GM19023 (cell line): ENCODE measurements around the gene SH3PXD2B.
"Not testable (repeated sequence)": the region's sequence is repeated elsewhere in the genome, so short reads cannot be mapped to it uniquely, and the experiment has no call there.

Experiments
- ATAC-seq: cut with Tn5 transposase; IDR thresholded peaks from one replicate; pipeline ENCODE4 v1.9.1; 2021; ENCODE audit warnings: mild to moderate bottlenecking, moderate library complexity; ENCODE audit not compliant: unreplicated experiment

The SH3PXD2B gene

DNA sequence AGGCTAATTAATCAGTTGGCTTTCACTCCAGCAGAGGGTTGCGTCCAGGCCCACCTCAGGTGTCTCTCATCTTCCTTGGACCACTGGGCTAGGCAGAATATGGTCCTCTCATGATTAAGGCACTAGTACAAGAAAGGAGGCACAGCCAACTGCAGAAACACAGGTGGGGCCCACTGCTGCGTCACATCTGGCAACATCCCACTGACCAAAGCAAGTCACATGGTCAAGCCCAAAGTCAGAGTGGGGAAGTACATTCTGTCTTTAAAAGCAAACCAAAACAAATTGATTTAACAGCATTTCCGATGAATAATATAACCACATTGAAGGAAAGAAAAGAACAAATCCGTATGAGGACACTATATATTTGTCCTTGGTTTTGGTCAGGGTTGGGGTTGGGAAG lies 142.7 kb downstream of the SH3PXD2B start:
- ATAC-seq = no peak

- ATAC-seq = no peak
Measured at GRCh38 chr5:172311026-172311425, 143.3 kb downstream of the SH3PXD2B start.

- ATAC-seq = no peak
Measured at GRCh38 chr5:172305380-172305779, 148.9 kb downstream of the SH3PXD2B start.

- no peak for ATAC-seq
Measured at GRCh38 chr5:172303572-172304335, 150.6 kb downstream of the SH3PXD2B start.

- ATAC-seq = no peak
Measured at GRCh38 chr5:172303162-172303561, 151.2 kb downstream of the SH3PXD2B start.

GRCh38 chr5:172302047-172302710 lies 152.1 kb downstream of the SH3PXD2B start:
- no peak for ATAC-seq

- ATAC-seq = no peak
Measured at GRCh38 chr5:172299916-172300439, 154.3 kb downstream of the SH3PXD2B start.

DNA sequence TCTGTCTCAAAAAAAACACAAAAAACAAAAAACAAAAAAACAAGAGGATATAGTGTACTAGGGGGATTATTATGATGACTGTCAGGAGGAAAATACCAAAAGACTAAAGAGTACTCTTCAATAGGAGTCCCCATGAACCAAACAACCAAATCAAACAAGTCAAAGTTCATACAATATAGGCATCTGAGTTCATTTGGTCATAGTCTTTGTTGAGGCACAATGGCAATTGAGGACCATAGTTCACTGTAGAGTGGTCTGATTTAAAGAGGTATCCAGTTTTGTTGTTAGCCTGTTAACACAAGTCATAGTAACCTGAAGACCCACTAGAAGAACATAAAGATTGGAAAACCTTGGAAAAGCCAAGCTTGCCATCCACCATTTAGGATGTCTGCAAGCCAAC lies 159.5 kb downstream of the SH3PXD2B start:
- no peak for ATAC-seq

GRCh38 chr5:172293745-172294342 lies 160.5 kb downstream of the SH3PXD2B start:
- no peak for ATAC-seq

- ATAC-seq = peak; percentile 69
Measured at GRCh38 chr5:172293054-172293744, 161.1 kb downstream of the SH3PXD2B start.

- ATAC-seq = not testable (repeated sequence)
Measured at GRCh38 chr5:172291837-172292236, 162.5 kb downstream of the SH3PXD2B start.

GRCh38 chr5:172288465-172288864 lies 165.9 kb downstream of the SH3PXD2B start:
- no peak for ATAC-seq

- ATAC-seq = not testable (repeated sequence)
Measured at GRCh38 chr5:172287140-172287539, 167.2 kb downstream of the SH3PXD2B start.

DNA sequence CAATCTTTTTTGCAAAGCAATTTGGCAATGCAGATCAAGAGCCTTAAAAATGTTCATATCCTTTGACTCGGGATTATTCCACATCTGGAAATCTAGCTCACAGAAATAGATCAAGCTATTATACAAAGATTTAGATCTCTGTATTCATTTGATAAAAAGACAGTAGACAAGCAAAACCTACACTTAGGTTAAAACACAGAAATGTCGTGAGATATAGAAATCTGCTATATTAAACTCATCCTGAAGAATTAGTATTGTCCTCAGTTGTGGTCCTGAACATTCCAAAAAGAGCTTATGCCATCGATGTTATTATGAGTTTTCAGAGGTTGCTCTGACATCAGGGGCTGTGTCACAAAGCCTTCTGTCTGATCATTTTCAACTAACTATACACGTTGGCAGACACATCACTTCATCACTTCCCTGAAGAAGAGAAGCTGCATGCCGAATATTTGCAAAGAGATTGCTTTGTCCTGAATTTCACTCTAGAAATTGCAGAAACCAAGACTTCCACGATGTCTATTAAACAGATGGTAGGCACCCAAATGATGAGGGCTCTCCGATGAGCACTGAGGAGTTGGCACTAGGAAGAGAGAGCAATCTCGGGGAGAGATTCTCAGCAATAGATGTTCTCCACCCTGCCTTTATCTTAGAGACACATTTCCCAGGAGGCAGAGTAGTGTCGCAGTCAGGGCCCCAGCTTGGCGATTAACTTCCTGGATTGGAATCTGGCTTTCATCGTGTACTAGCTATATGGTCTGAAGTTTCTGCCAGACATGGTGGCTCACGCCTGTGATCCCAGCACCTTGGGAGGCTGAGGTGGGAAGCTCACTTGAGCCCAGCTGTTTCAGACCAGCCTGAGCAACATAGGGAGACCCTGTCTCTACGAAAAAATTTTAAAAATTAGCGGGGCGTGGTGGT lies 168.8 kb downstream of the SH3PXD2B start:
- ATAC-seq = no peak

DNA sequence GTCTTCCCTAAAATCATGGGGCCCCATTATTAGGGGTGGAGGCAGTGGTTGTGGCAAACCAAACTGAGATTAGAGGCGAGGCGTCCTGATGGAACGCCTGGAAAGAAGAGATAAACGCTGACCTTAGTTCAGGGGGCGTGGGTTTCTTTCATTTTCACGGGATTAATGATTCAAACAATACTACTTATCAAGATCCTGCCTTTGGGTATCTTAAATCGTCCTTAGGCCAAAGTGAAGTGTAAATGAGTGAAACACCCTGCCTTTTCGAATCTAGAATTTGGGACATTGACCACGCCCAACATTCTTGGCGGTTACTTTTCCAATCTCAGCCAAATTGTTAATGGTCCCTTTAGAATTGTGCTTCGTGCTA lies 169.7 kb downstream of the SH3PXD2B start:
- ATAC-seq = no peak

DNA sequence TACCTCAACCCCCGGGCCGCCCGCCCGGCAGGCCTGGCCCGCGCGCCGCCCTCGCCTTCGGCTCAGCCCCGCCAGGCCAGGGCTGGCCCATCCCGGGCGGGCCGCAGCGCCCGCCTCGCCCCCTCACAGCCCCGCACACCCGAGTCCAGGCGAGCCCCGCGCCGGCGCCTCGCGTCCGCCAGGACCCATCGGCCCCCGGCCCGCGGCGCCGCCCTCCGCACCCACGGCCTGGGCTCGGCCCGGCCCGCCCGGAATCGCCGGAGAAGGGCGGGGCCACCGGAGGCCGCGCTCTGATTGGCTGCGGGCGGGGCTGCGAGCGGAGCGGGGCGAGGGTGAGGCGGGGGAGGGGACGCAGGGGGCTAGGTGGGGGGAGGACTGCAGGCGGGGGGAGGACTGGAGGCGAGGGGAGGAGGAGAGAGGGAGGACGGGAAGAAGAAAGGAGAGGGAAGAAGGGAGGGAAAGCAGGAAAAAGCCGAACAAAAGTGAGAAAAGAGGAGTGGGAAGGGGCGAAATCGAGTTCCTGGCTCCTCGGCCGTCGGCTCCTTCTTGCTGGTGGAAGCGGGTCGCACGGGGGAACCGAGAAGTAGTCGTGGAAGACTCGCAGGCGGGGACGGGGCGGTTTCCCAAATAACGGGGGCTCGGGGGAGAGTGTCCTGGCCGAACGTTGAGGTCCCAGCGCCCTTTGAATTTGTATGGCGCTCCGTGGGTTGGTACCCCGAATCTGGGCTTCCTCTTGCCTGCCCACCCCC lies 170.3 kb downstream of the SH3PXD2B start:
- peak; percentile 87 for ATAC-seq

- peak; percentile 91 for ATAC-seq
Measured at GRCh38 chr5:172283020-172283861, 171.1 kb downstream of the SH3PXD2B start, which contains the start of gene UBTD2. Gene UBTD2 (minus strand): TSS chr5:172283764. CDS start chr5:172283665, 99 bp downstream.

- no peak for ATAC-seq
Measured at GRCh38 chr5:172282272-172283019, 171.9 kb downstream of the SH3PXD2B start.
